Astrocyte (in vitro differentiated cells and primary cell): Measurements from ENCODE around the gene SF3A2. TPM values are rescaled to one million over a fixed set of nuclear protein-coding genes. Genes with fewer than 3 reads are reported as not detected.

ENCODE experiments used
- DNase-seq: peaks from one replicate; pipeline ENCODE4 v3.0.0-alpha.2; 2010; ENCODE audit warnings: low read depth
- FAIRE-seq: peaks from 2 replicates; lab custom pipeline; 2011; peaks lifted over from hg19 to GRCh38; lab: Jason Lieb, UNC
- H2AFZ ChIP-seq: 2 replicates; pipeline ENCODE4 v1.6.0; 2012; ENCODE audit warnings: low read depth, low read length, inconsistent platforms
- H3K27ac ChIP-seq: 2 replicates; pipeline ENCODE4 v1.5.1; 2011; ENCODE audit warnings: low read depth, low read length, inconsistent platforms
- H3K27me3 ChIP-seq: 2 replicates; pipeline ENCODE4 v1.6.0; 2011; ENCODE audit warnings: low read length, inconsistent platforms; ENCODE audit not compliant: insufficient read depth
- H3K36me3 ChIP-seq: 2 replicates; pipeline ENCODE4 v1.5.1; 2011; ENCODE audit warnings: low read length, inconsistent platforms; ENCODE audit not compliant: insufficient read depth
- H3K4me1 ChIP-seq: 2 replicates; pipeline ENCODE4 v1.5.1; 2011; ENCODE audit warnings: low read length, inconsistent platforms; ENCODE audit not compliant: insufficient read depth
- H3K4me2 ChIP-seq: 2 replicates; pipeline ENCODE4 v1.6.0; 2012; ENCODE audit warnings: low read length, inconsistent platforms
- H3K4me3 ChIP-seq: 2 replicates; pipeline ENCODE4 v1.5.1; 2011; ENCODE audit warnings: low read depth, mild to moderate bottlenecking, low read length, inconsistent platforms; ENCODE audit not compliant: insufficient read depth
- H3K79me2 ChIP-seq: 2 replicates; pipeline ENCODE4 v1.6.0; 2012; ENCODE audit warnings: mild to moderate bottlenecking, low read length, inconsistent platforms; ENCODE audit not compliant: insufficient read depth
- H3K9ac ChIP-seq: 2 replicates; pipeline ENCODE4 v1.6.0; 2012; ENCODE audit warnings: mild to moderate bottlenecking, low read length, inconsistent platforms
- H3K9me3 ChIP-seq: 2 replicates; pipeline ENCODE4 v1.5.1; 2012; ENCODE audit warnings: low read depth, mild to moderate bottlenecking, low read length, inconsistent platforms; ENCODE audit not compliant: insufficient read depth
- H4K20me1 ChIP-seq: 2 replicates; pipeline ENCODE4 v1.6.0; 2012; ENCODE audit warnings: low read length, inconsistent platforms; ENCODE audit not compliant: insufficient read depth
- H3K27ac Mint-ChIP-seq: one replicate; pipeline ENCODE4 v1.8.0; 2021; ENCODE audit warnings: mild to moderate bottlenecking, mixed read lengths; ENCODE audit not compliant: unreplicated experiment
- H3K27me3 Mint-ChIP-seq: one replicate; pipeline ENCODE4 v1.8.0; 2021; ENCODE audit warnings: low read depth, mixed read lengths; ENCODE audit not compliant: unreplicated experiment
- H3K36me3 Mint-ChIP-seq: one replicate; pipeline ENCODE4 v1.8.0; 2021; ENCODE audit warnings: low read depth, mixed read lengths; ENCODE audit not compliant: unreplicated experiment
- H3K4me1 Mint-ChIP-seq: one replicate; pipeline ENCODE4 v1.8.0; 2021; ENCODE audit warnings: low read depth, mixed read lengths; ENCODE audit not compliant: unreplicated experiment
- H3K4me3 Mint-ChIP-seq: one replicate; pipeline ENCODE4 v1.8.0; 2021; ENCODE audit warnings: mild to moderate bottlenecking, moderate library complexity, mixed read lengths; ENCODE audit not compliant: unreplicated experiment
- H3K9me3 Mint-ChIP-seq: one replicate; pipeline ENCODE4 v1.8.0; 2021; ENCODE audit warnings: mild to moderate bottlenecking, mixed read lengths; ENCODE audit not compliant: unreplicated experiment
- EZH2 ChIP-seq: IDR thresholded peaks from 2 replicates; pipeline ENCODE4 v1.6.1; 2012; ENCODE audit warnings: mild to moderate bottlenecking, low read length, inconsistent platforms; ENCODE audit not compliant: insufficient read depth
- total RNA-seq: library from RNA; stranded (reverse); gene quantifications from 2 replicates; pipeline ENCODE4 v1.2.1, GENCODE V29; 2021
- TF ChIP-seq, protein P1 (sequence below): IDR thresholded peaks from 2 replicates; pipeline ENCODE4 v1.5.1; 2011; ENCODE audit warnings: low read depth, mild to moderate bottlenecking, inconsistent platforms, low read length, moderate library complexity; ENCODE audit not compliant: insufficient read depth

The SF3A2 gene
- total RNA-seq, 1 donor from 2014 or later: 83.2 TPM

GRCh38 chr19:2249010-2249866 is 12.6 kb downstream of the SF3A2 start, which contains the start of gene AMH:
AMH (plus strand) TSS chr19:2249323; CDS start chr19:2249333, 10 bp downstream.
- peaks cover 14% of the 10 kb centered on the region for H3K79me2 ChIP-seq
- Mint-ChIP-seq H3K9me3 (no peaks in the 10 kb centered on the region), H3K36me3 (peaks cover 1% of the 10 kb centered on the region), H3K4me1 (no peaks in the 10 kb centered on the region), H3K27me3 (peaks cover 3% of the 10 kb centered on the region), H3K4me3 (no peak within 1 kb of the TSS), H3K27ac (no peak within 1 kb of the TSS)
- H3K4me1 ChIP-seq: peaks cover 7% of the 10 kb centered on the region
- DNase-seq: no peak
- H2AFZ ChIP-seq: no peak within 1 kb of the TSS
- H3K27ac ChIP-seq: no peak within 1 kb of the TSS
- peaks cover 13% of the 10 kb centered on the region for H3K36me3 ChIP-seq
- peaks cover 74% of the 10 kb centered on the region for H4K20me1 ChIP-seq
- no peak within 1 kb of the TSS for H3K9ac ChIP-seq
- no peaks in the 10 kb centered on the region for H3K9me3 ChIP-seq
- H3K4me3 ChIP-seq: no peak within 1 kb of the TSS
- H3K27me3 ChIP-seq: peaks cover 22% of the 10 kb centered on the region
- H3K4me2 ChIP-seq: no peak within 1 kb of the TSS
- FAIRE-seq: no peak
- no peak for TF ChIP-seq EZH2
- TF ChIP-seq, protein P1, sequence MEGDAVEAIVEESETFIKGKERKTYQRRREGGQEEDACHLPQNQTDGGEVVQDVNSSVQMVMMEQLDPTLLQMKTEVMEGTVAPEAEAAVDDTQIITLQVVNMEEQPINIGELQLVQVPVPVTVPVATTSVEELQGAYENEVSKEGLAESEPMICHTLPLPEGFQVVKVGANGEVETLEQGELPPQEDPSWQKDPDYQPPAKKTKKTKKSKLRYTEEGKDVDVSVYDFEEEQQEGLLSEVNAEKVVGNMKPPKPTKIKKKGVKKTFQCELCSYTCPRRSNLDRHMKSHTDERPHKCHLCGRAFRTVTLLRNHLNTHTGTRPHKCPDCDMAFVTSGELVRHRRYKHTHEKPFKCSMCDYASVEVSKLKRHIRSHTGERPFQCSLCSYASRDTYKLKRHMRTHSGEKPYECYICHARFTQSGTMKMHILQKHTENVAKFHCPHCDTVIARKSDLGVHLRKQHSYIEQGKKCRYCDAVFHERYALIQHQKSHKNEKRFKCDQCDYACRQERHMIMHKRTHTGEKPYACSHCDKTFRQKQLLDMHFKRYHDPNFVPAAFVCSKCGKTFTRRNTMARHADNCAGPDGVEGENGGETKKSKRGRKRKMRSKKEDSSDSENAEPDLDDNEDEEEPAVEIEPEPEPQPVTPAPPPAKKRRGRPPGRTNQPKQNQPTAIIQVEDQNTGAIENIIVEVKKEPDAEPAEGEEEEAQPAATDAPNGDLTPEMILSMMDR: no peak

DNA sequence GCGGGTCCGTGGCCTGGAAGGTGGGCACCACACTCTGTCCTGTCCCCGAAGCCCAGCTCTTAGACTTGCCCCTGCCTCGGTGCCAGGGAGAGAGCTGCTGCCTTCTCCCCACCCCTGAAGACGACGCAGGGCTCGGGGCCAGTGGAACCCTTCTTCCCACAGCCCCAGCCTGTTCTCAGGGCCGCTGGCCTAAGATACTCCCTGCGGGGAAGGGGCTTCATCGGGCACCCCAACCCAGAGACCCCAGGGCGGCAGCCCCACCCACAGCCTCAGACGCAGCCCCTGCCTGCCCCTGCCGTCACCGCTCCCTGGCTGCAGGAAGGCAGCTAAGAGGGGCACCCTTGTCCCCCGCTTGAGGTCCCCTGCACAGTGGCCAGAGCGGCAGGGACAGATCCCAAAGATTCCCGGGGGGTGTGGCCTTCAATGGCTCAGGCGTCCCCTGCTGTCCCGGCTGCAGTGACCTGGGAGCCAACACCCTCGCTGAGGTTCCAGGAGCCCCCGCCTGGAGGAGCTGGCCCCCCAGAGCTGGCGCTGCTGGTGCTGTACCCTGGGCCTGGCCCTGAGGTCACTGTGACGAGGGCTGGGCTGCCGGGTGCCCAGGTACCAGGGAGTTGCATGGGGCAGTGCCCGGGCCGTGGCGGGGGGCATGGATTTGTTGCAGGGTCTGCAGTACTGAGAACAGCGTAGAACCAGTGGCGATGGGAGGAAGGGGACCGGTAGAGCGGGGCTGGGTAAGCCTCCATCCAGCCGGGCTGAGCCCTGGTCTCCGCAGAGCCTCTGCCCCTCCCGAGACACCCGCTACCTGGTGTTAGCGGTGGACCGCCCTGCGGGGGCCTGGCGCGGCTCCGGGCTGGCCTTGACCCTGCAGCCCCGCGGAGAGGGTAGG is 13.5 kb downstream of the SF3A2 start:
- peaks cover 1% of the 10 kb centered on the region for H3K36me3 Mint-ChIP-seq
- FAIRE-seq: no peak
- Histone ChIP-seq H3K36me3 (peaks cover 8% of the 10 kb centered on the region), H3K27me3 (peaks cover 22% of the 10 kb centered on the region), H3K4me2 (no peak overlapping the region), H3K79me2 (peaks cover 6% of the 10 kb centered on the region), H2AFZ (no peak overlapping the region), H3K9ac (no peak overlapping the region), H4K20me1 (peaks cover 67% of the 10 kb centered on the region), H3K4me1 (peaks cover 7% of the 10 kb centered on the region), H3K9me3 (no peaks in the 10 kb centered on the region), H3K4me3 (no peak overlapping the region), H3K27ac (no peak overlapping the region)
- no peak for DNase-seq
- no peaks in the 10 kb centered on the region for H3K9me3 Mint-ChIP-seq
- H3K4me1 Mint-ChIP-seq: no peaks in the 10 kb centered on the region
- H3K27me3 Mint-ChIP-seq: peaks cover 3% of the 10 kb centered on the region
- H3K4me3 Mint-ChIP-seq: no peak overlapping the region
- no peak overlapping the region for H3K27ac Mint-ChIP-seq
- peak; percentile 43 for TF ChIP-seq EZH2
- TF ChIP-seq, protein P1: no peak
